ENCODE results near the gene PLCD3.

The PLCD3 gene

GRCh38 chr17:45067637-45068036 lies 64.7 kb downstream of the PLCD3 start:
- no peak for DNase-seq

- DNase-seq: peak; percentile 44
These were observed 69.1 kb downstream of the PLCD3 start for GRCh38 chr17:45063198-45063597.

GRCh38 chr17:45061606-45062205 lies 70.6 kb downstream of the PLCD3 start:
- no peak for DNase-seq

- peak; percentile 99 for DNase-seq
These were observed 71.3 kb downstream of the PLCD3 start, which contains the start of gene NMT1 for GRCh38 chr17:45060797-45061605. Gene NMT1, plus strand, starts transcription at chr17:45061317. Its CDS starts 13 bp downstream, at chr17:45061330.

GRCh38 chr17:45060382-45060796 lies 71.9 kb downstream of the PLCD3 start:
- no peak for DNase-seq

Measured in activated CD4-positive, alpha-beta T cell treated with anti-CD3 and anti-CD28 coated beads, Interleukin-2, Interleukin-6, amounts not matched to agents 100 ng/mL and 50 ng/mL, durations not matched to agents 16 hours and 8 hours (primary cell).